GM19452 (cell line): ENCODE data around the gene DNA2.
A peak's percentile ranks its signal among the peaks of the same experiment; 100 is the strongest.
"Not testable (repeated sequence)": the region's sequence is repeated elsewhere in the genome, so short reads cannot be mapped to it uniquely, and the experiment has no call there.

ENCODE experiments used
- ATAC-seq: cut with Tn5 transposase; IDR thresholded peaks from one replicate; pipeline ENCODE4 v1.9.1; 2021; ENCODE audit not compliant: unreplicated experiment

Gene DNA2, protein sequence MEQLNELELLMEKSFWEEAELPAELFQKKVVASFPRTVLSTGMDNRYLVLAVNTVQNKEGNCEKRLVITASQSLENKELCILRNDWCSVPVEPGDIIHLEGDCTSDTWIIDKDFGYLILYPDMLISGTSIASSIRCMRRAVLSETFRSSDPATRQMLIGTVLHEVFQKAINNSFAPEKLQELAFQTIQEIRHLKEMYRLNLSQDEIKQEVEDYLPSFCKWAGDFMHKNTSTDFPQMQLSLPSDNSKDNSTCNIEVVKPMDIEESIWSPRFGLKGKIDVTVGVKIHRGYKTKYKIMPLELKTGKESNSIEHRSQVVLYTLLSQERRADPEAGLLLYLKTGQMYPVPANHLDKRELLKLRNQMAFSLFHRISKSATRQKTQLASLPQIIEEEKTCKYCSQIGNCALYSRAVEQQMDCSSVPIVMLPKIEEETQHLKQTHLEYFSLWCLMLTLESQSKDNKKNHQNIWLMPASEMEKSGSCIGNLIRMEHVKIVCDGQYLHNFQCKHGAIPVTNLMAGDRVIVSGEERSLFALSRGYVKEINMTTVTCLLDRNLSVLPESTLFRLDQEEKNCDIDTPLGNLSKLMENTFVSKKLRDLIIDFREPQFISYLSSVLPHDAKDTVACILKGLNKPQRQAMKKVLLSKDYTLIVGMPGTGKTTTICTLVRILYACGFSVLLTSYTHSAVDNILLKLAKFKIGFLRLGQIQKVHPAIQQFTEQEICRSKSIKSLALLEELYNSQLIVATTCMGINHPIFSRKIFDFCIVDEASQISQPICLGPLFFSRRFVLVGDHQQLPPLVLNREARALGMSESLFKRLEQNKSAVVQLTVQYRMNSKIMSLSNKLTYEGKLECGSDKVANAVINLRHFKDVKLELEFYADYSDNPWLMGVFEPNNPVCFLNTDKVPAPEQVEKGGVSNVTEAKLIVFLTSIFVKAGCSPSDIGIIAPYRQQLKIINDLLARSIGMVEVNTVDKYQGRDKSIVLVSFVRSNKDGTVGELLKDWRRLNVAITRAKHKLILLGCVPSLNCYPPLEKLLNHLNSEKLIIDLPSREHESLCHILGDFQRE

DNA sequence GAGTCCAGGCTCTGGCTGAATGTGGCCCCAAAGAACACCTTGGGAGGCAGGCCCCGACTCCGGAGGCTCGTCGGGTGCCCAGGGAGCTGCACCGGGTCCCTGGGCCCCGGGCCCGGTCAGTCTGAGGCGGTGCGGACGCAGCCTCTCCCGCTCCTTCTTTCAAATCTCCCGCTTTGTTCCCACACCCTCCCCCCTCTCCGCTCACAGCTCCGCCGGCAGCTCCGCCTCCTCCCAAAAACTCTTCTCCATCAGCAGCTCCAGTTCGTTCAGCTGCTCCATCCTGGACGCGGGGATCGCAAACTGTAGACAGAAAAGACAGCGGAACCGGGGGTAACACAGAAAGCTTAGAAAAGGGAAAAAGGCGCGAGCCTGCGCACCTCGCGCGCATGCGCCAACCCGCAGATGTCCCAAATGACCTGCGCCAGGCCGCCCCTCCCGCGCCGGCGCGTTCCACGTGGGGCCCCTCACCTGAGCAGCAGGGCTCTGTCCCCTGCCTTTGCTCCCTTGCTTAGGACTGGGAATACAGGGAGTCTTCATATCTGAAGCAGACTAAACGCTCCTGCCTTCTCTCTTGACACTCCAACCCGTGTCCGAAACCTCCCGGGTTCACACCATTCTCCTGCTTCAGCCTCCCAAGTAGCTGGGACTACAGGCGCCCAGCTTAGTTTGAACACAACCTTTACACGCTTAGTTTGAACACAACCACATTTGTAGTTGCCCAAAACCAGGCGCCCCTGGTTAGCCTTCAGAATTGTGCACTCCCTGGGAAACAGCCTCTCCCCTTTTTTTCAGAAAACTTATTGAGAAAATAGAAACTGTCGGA, at the start of gene DNA2:
Gene DNA2, minus strand, starts transcription at position 388 of the 823 bp plus-strand sequence. Its CDS starts 109 bp downstream, at position 279.
- peak; percentile 91 for ATAC-seq

DNA sequence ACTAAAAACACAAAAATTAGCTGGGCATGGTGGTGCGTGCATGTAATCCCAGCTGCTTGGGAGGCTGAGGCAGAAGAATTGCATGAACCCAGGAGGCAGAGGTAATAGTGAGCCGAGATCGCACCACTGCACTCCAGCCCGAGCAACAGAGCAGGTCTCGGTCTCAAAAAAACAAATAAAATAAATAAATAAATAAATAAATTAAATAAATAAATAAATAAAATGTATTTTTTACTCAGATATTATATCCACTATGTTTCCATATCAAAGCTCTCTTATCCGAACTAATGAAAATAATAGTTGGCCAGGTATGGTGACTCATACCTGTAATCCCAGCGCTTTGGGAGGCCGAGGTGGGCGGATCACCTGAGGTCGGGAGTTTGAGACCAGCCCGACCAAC, 46.8 kb upstream of the DNA2 start:
- ATAC-seq: not testable (repeated sequence)

DNA sequence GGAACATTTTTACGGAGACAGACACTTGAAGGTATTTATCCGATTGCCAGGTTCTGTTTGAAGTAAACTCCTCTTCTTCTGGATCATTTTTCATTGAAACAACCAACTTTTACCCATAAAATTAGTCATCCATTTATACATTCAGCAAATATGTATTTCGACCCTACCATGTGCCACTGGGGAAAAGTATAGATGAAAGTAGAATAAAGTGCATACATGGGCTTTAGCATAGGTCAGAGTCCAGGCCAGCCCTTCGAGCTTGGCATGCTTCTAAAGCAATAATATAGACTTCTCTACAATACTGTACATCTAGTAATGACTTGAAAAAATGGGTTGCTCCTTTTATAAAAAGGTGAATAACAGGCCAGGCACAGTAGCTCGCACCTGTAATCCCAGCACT, 45.4 kb upstream of the DNA2 start:
- no peak for ATAC-seq

DNA sequence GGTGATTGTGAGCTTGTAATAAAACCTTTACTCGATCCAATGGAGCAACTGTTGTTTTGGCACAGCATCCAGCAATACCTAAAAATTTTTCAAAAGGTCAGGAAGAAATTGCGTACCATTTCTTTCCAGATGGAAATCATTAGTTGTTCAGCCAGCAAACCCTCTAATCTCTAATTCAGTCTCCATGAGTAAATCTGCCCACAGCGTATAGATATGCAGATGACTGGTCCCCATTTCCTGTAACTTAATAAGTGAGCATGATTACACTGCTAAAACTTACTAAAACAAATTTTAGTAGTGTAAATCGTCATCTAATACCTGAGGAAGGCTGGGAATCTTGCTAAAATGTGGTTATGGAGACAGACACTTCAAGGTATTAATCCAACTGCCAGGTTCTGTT, 45.0 kb upstream of the DNA2 start:
- no peak for ATAC-seq

GRCh38 chr10:68516216-68516615, 44.4 kb upstream of the DNA2 start:
- ATAC-seq: not testable (repeated sequence)

GRCh38 chr10:68508090-68508489, 36.3 kb upstream of the DNA2 start:
- ATAC-seq: no peak

DNA sequence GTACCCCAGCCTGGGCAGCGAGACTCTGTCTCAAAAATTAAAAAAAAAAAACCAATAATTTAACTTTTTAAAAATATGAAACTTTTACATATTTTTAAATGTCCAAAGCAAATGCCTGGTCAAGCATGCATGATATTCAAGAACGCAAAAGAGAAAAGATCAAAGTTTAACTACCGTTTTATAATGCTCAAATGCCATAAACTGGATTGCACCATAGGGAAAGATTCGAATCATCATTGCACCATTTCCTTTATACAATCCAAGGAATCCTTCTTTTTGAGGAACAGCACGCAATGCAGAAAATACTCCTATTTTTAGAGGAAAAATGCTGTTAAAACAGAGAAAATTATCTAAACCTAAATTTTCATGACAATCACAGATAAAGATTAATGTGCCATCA, 34.6 kb upstream of the DNA2 start:
- ATAC-seq: no peak

DNA sequence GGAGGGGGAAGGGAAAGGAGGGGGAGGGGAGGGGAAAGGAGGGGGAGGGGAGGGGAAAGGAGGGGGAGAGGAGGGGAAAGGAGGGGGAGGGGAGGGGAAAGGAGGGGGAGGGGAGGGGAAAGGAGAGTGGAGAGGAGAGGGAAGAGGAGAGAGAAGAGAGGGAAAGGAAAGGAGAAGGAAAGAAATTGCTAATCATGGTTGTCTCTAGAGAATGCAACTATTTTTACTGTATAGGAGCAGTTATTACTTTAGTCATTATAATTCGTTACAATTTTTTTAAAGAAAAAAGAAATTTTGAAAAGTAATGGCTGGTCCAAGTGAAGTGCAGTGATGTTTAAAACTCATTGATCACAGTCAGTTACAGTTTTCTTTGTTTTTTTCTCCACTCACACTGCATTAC, 31.1 kb upstream of the DNA2 start:
- no peak for ATAC-seq

- no peak for ATAC-seq
These were observed 29.9 kb upstream of the DNA2 start for GRCh38 chr10:68501691-68502090.

DNA sequence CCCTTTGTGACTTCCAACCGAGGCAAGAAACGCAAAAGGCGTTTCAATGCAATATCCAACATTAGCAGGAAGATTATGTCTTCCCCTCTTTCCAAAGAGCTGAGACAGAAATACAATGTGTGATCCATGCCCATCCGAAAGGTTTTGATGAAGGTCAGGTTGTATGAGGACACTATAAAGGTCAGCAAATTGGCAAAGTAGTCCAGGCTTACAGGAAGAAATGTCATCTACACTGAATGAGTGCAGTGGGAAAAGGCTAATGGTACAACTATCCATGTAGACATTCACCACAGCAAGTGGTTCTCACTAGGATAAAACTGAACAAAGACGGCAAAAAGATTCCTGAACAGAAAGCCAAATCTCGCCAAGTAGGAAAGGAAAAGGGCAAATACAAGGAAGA, 27.8 kb upstream of the DNA2 start:
- ATAC-seq: no peak

DNA sequence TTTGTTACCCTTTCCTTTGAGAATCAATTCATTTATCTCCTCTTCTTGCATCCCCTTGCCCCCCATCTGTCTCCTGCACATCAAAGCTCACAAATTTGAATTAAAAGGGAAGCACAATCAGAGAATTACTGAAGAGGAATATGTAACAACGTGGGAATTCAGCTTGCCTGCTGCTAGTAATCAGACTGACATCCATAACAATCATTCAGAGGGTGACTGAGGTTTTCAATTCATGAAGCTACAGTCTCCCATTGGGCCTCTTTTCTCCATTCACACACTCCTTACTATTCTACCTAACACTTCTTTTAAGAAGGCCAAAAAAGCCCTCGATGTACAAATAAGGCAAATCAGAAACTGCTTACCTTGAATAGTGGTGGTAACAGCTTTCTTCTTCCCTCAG, 24.3 kb upstream of the DNA2 start:
- ATAC-seq: no peak

DNA sequence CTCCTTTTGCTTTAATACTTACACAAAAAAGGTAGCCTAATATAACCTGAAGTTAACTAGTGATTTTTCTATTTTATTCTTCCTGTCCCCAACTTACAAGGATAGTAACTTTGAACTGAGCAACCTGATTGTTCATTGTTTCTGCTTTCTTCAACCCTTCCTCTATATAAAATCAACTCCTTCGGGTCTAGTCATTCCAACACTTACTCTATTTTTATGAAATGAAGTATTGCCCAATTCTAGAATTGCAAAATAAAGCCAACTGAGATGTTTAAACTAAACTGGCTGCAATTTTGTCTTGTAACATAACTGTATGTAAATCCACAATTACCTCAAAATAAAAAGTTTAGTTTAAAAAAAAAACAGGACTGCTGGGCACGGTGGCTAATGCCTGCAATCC, 20.3 kb upstream of the DNA2 start:
- ATAC-seq: no peak

GRCh38 chr10:68489919-68490318, 18.1 kb upstream of the DNA2 start:
- no peak for ATAC-seq

- no peak for ATAC-seq
These were observed 2.2 kb upstream of the DNA2 start for GRCh38 chr10:68474021-68474420.

- no peak for ATAC-seq
These were observed 649 bp downstream of the DNA2 start for GRCh38 chr10:68471063-68471585.

DNA sequence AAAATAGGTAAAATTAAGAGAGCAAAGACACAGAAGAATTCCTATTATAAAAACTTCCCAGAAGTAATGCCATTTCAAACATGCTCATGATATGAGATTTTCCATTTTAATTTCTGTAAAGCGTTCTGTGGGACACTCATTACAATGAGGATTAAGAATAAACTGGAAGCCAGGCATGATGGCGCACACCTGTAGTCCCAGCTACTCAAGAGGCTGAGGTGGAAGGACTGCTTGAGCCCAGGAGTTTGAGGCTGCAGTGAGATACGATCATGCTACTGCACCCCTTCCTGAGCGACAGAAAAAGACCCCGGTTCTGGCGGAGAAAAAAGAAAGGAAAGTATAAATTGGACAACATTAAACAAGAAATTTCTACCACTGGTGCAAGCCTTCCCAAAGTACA, 1.5 kb downstream of the DNA2 start:
- ATAC-seq: no peak

DNA sequence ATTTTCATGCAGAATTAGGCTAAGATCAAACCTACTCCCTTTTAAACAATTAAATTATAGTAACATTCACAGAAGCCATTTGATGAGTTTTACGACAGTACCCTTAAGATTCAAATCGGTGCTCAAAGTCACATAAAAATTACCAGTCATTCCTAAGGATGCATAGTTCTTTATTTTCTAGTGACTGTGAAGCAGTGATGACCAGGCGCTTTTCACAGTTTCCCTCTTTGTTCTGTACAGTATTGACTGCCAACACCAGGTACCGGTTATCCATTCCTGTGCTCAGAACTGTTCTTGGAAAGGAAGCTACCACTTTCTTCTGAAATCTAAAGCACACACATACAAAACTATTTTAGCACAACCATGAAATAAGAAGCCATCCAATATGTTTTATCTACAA, 1.9 kb downstream of the DNA2 start:
- no peak for ATAC-seq

GRCh38 chr10:68464729-68465128, 7.0 kb downstream of the DNA2 start:
- ATAC-seq: not testable (repeated sequence)

GRCh38 chr10:68463365-68464093, 8.2 kb downstream of the DNA2 start:
- no peak for ATAC-seq

DNA sequence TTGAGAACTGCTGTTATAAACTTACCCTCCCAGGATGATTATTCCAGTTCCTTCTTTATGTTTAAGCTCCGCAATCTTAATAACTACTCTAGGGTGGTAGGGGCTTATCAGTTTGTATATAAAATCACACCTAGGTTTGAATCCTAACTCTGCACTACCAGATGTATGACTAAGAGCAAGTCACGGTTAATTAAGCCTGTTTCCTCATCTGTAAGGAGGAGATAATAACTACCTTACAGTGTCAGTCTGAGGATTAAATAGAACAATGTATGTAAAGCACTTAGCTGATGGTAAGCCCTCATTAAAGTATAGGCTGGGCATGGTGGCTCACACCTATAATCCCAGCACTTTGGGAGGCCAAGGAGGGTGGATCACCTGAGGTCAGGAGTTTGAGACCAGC, 9.2 kb downstream of the DNA2 start:
- no peak for ATAC-seq
